Rectal smooth muscle tissue (tissue), 1 donor: ENCODE measurements around the gene TUBG1.
A peak's percentile ranks its signal among the peaks of the same experiment; 100 is the strongest.

Experiments
- H3K27ac ChIP-seq: one replicate; pipeline ENCODE4 v1.7.0; 2013; ENCODE audit warnings: low read depth, low read length, inconsistent platforms
- H3K27me3 ChIP-seq: one replicate; pipeline ENCODE4 v1.7.0; 2013; ENCODE audit warnings: low read length; ENCODE audit not compliant: control insufficient read depth, insufficient read depth
- H3K36me3 ChIP-seq: one replicate; pipeline ENCODE4 v1.7.0; 2013; ENCODE audit warnings: low read length; ENCODE audit not compliant: control insufficient read depth, insufficient read depth
- H3K4me1 ChIP-seq: one replicate; pipeline ENCODE4 v1.7.0; 2013; ENCODE audit warnings: low read length; ENCODE audit not compliant: control insufficient read depth, insufficient read depth
- H3K4me3 ChIP-seq: one replicate; pipeline ENCODE4 v1.7.0; 2013; ENCODE audit warnings: low read length
- H3K9ac ChIP-seq: one replicate; pipeline ENCODE4 v1.7.0; 2013; ENCODE audit warnings: low read length

The TUBG1 gene

DNA sequence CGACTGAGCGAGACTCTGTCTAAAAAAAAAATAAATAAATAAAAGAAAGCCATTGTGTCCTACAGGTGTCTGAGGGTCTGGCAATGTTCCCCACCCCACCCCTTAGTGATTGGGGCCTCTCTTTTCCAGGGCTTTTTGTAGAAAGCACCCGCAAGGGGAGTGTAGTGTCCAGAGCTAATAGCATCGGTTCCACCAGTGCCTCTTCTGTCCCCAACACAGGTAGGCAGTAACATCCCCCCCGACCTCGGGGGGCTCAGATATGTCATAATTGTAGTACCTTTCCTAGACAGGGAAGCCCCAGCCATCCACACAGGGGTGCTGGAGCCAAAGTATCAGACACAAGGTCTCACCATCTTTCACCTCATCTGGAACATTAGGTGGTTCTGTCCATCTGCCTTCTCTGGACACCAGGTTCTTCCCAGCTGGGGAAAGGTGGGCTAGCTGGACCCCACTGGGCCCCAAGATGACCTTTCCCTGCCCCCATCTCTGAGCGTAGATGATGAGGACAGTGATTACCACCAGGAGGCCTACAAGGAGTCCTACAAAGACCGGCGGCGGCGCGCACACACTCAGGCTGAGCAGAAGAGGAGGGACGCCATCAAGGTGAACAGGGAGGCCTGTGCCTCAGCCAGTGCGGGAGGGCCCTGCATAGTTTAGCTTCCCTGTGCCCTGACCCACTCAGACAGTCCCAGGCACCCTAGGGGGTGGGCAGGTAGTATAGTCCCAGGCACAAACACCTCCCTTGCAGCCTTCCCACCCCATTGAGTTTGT lies 41.0 kb upstream of the TUBG1 start:
- Histone ChIP-seq H3K4me1 (peaks cover 12% of the 10 kb centered on the region), H3K4me3 (peak overlapping the region; percentile 2), H3K27ac (no peak overlapping the region), H3K36me3 (peaks cover 49% of the 10 kb centered on the region), H3K27me3 (no peaks in the 10 kb centered on the region), H3K9ac (no peak overlapping the region)

DNA sequence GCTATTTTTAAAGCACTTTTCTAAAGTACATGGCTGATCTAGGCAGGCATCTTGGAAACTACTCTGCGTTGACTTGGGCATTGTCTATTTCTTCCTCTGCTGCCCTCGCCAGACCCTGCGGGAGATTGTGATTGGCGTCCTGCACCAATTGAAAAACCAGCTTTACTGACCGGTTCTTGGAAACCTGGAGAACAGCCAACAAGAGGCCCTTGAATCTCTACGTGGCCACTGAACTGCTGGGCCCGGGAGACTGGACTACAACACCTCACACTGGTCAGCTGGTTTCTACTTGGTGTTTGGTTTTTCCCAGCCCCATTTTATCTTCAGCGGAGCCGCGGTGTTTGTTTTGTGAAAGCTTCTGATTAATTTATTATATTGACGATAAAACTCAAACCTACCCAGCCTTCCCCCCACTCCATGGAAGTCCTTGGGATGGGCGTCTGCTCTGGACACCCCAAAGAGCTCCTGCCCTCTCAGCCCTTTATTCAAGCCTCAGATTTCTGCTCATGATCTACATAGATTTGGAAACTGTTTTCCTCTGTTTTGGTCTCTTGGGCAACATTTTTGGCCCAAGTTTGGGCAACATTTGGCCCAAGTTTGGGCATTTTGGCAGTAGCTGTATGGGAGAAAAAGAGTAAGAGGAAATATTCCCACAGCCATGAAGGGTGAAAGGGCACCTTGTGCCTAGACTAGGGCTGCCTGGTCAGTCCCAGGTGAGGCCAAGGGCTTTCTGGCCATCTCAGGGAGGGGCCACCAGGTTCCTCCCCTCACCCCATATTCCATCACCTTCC lies 37.9 kb upstream of the TUBG1 start:
- Histone ChIP-seq H3K4me1 (peaks cover 3% of the 10 kb centered on the region), H3K9ac (no peak overlapping the region), H3K4me3 (no peak overlapping the region), H3K27ac (no peak overlapping the region), H3K36me3 (peaks cover 41% of the 10 kb centered on the region), H3K27me3 (no peaks in the 10 kb centered on the region)

- Histone ChIP-seq H3K27ac (no peak overlapping the region), H3K36me3 (peaks cover 41% of the 10 kb centered on the region), H3K9ac (no peak overlapping the region)
Measured at GRCh38 chr17:42573095-42573494, 36.4 kb upstream of the TUBG1 start.

GRCh38 chr17:42574463-42574862 lies 35.0 kb upstream of the TUBG1 start:
- peaks cover 30% of the 10 kb centered on the region for H3K36me3 ChIP-seq
- no peak overlapping the region for H3K27ac ChIP-seq

More at GRCh38 chr17:42573095-42573494, 36.4 kb upstream of the TUBG1 start:
- H3K4me3 ChIP-seq, result no peak overlapping the region
- H3K27me3 ChIP-seq, result no peaks in the 10 kb centered on the region
- H3K4me1 ChIP-seq, result peaks cover 6% of the 10 kb centered on the region

DNA sequence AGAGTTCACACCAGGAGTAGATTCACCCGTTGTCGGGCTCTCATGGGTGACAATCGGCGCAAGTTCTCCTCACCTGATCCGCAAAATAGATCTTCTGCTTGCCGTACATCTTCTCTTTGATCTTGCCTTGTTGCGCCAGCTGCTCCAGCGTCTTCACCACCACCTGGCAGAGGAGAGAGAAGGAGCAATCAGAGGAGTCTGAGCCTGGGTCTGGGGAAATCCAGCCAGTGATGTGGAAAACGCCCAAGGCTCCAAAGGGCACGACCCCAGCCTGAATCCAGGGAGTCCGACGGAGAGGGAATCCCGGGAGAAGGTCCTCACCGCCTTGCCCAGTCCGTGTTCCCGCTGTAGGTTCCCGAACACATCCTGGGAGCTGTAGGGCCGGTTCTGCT lies 32.3 kb upstream of the TUBG1 start:
- peaks cover 9% of the 10 kb centered on the region for H3K4me1 ChIP-seq
- H3K27me3 ChIP-seq, result no peaks in the 10 kb centered on the region
- peak overlapping the region; percentile 52 for H3K9ac ChIP-seq
- peaks cover 30% of the 10 kb centered on the region for H3K36me3 ChIP-seq
- H3K4me3 ChIP-seq, result peak overlapping the region; percentile 74
- H3K27ac ChIP-seq, result no peak overlapping the region

More at GRCh38 chr17:42574463-42574862, 35.0 kb upstream of the TUBG1 start:
- Histone ChIP-seq H3K4me1 (peaks cover 9% of the 10 kb centered on the region), H3K9ac (no peak overlapping the region), H3K27me3 (no peaks in the 10 kb centered on the region), H3K4me3 (no peak overlapping the region)

- Histone ChIP-seq H3K4me3 (peak within 1 kb of the TSS; percentile 74), H3K4me1 (peaks cover 9% of the 10 kb centered on the region), H3K27me3 (no peaks in the 10 kb centered on the region), H3K27ac (peak within 1 kb of the TSS; percentile 75), H3K9ac (peak within 1 kb of the TSS; percentile 52), H3K36me3 (peaks cover 34% of the 10 kb centered on the region)
Measured at GRCh38 chr17:42577532-42578281, 31.8 kb upstream of the TUBG1 start, which contains the start of gene PSMC3IP. Gene PSMC3IP (minus strand): TSS chr17:42577729. CDS start chr17:42577686, 43 bp downstream.

GRCh38 chr17:42578282-42578869 lies 31.1 kb upstream of the TUBG1 start:
- H3K36me3 ChIP-seq, result peaks cover 32% of the 10 kb centered on the region

DNA sequence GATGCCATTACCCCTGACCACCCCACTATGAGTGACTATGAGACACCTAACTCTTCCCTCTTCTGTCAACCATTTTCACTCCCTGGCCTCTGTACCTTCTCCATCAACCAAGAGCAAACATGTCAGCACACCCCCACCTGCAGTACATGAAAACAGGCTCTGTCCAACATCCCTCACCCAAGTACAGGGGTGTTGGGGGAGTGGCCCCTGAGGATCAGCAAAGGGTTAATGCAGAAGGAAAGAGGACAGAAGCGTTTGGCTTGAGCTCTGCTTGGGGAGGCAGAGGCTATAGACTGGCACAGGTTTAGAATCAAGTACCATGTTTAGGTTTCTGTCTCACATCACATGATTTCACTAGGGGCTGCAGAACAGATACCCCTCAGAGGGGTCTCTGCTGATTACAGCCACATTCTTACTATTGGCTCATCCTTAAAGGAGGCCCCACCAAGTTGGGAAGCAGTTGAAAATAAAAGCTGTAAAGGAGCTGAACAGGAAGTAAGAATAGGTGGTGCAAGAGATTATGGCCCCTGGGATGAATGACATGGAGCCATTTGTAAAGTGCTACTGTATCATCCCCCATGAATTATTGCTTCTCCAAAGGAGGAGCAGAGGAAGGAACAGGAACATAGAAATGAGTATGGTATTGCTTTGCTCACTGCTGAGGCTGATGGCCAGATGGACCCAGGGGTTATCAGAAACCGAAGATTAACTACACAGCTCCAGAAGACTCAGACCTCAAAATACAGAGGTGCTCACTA lies 29.5 kb upstream of the TUBG1 start:
- Histone ChIP-seq H3K9ac (no peak overlapping the region), H3K4me3 (no peak overlapping the region), H3K4me1 (peaks cover 9% of the 10 kb centered on the region), H3K27ac (no peak overlapping the region), H3K27me3 (no peaks in the 10 kb centered on the region), H3K36me3 (peaks cover 30% of the 10 kb centered on the region)

More at GRCh38 chr17:42578282-42578869, 31.1 kb upstream of the TUBG1 start:
- Histone ChIP-seq H3K27me3 (no peaks in the 10 kb centered on the region), H3K9ac (peak overlapping the region; percentile 2), H3K27ac (peak overlapping the region; percentile 75), H3K4me3 (peak overlapping the region; percentile 65), H3K4me1 (peaks cover 9% of the 10 kb centered on the region)

- H3K4me1 ChIP-seq, result peaks cover 9% of the 10 kb centered on the region
- peaks cover 35% of the 10 kb centered on the region for H3K36me3 ChIP-seq
- H3K27ac ChIP-seq, result no peak overlapping the region
- H3K27me3 ChIP-seq, result no peaks in the 10 kb centered on the region
- H3K9ac ChIP-seq, result no peak overlapping the region
- no peak overlapping the region for H3K4me3 ChIP-seq
Measured at GRCh38 chr17:42581744-42582270, 27.7 kb upstream of the TUBG1 start.

DNA sequence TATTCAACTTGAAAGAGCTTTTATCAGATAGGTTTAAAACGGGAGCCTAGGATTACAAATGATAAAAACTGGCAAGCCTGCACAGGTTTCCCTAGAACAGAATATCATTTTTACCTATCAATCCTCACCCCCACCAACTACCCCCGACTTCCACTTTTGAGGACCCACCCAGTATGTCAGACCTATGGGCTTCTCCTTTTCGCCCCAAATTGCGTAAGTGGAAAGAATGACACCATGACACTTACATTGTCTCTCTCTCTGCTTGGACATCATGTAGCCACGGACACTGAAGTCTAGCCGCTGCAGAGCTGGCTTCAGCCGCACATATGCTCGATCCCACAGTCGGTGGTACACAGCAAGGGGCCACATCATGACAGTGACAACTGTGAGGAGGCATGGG lies 24.6 kb upstream of the TUBG1 start:
- Histone ChIP-seq H3K9ac (no peak overlapping the region), H3K36me3 (peaks cover 49% of the 10 kb centered on the region), H3K4me1 (no peaks in the 10 kb centered on the region), H3K4me3 (no peak overlapping the region), H3K27me3 (no peaks in the 10 kb centered on the region), H3K27ac (no peak overlapping the region)

DNA sequence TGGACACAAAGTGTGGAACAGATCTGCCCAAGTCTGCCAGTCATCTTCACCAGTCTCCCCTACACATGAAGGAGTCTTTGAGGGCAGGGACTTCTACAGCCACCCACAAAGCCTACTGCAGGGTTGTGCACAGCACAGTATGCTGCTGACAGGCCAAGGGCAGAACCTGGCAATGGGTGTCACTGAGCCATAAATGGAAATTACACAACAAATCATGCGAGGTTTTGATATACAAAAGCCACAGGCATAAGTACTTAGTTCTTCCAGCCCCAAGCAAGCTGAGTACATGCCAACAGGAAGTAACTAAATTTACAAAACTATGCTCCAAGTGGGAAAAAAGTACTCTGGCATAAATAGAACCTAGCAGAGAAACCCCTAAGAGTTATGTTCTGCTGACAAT lies 24.1 kb upstream of the TUBG1 start:
- Histone ChIP-seq H3K36me3 (peaks cover 47% of the 10 kb centered on the region), H3K9ac (no peak overlapping the region), H3K4me3 (no peak overlapping the region), H3K27ac (no peak overlapping the region), H3K27me3 (no peaks in the 10 kb centered on the region), H3K4me1 (no peaks in the 10 kb centered on the region)
